HepG2 (cell line): Measurements from ENCODE around the gene CEL. TPM values are rescaled to one million over a fixed set of nuclear protein-coding genes. Genes with fewer than 3 reads are reported as not detected.

Source experiments
- ARNT ChIP-seq: fragments of 450-650 bp; IDR thresholded peaks from 2 replicates; pipeline ENCODE4 v1.6.1; 2017
- HNF4A ChIP-seq: sonication (generic); formaldehyde crosslinking; IDR thresholded peaks from 2 replicates; pipeline ENCODE4 v1.4.0; 2020; ENCODE audit warnings: missing genetic modification reagents
- JUND ChIP-seq: sonication (generic); formaldehyde crosslinking; IDR thresholded peaks from 2 replicates; pipeline ENCODE4 v1.8.0; 2022; ENCODE audit warnings: mild to moderate bottlenecking, missing genetic modification reagents
- NFIB ChIP-seq: sonication (generic); formaldehyde crosslinking; IDR thresholded peaks from 2 replicates; pipeline ENCODE4 v1.9.0; 2021; ENCODE audit warnings: missing genetic modification reagents, mild to moderate bottlenecking, borderline replicate concordance
- NKX3-1 ChIP-seq: sonication (generic); formaldehyde crosslinking; IDR thresholded peaks from 2 replicates; pipeline ENCODE4 v1.5.0; 2020; ENCODE audit warnings: missing genetic modification reagents
- NRL ChIP-seq: sonication (generic); formaldehyde crosslinking; IDR thresholded peaks from 2 replicates; pipeline ENCODE4 v1.5.0; 2020; ENCODE audit warnings: missing genetic modification reagents, mild to moderate bottlenecking, moderate library complexity, borderline replicate concordance
- SMARCE1 ChIP-seq: fragments of 450-650 bp; IDR thresholded peaks from 2 replicates; pipeline ENCODE4 v1.6.1; 2017; ENCODE audit warnings: borderline replicate concordance
- STAT5B ChIP-seq: sonication (generic); formaldehyde crosslinking; IDR thresholded peaks from 2 replicates; pipeline ENCODE4 v1.4.0; 2020; ENCODE audit warnings: missing genetic modification reagents
- TRIM24 ChIP-seq: sonication (generic); formaldehyde crosslinking; IDR thresholded peaks from 2 replicates; pipeline ENCODE4 v1.8.0; 2022; ENCODE audit warnings: mild to moderate bottlenecking, missing genetic modification reagents
- ZNF557 ChIP-seq: sonication (generic); formaldehyde crosslinking; IDR thresholded peaks from 2 replicates; pipeline ENCODE4 v1.4.0; 2020; ENCODE audit warnings: missing genetic modification reagents
- ZNF782 ChIP-seq: sonication (generic); formaldehyde crosslinking; IDR thresholded peaks from 2 replicates; pipeline ENCODE4 v1.4.0; 2020; ENCODE audit warnings: missing genetic modification reagents, mild to moderate bottlenecking, borderline replicate concordance
- polyA plus RNA-seq, 8 experiments: library from polyadenylated mRNA; depleted of rRNA in 3 of 8; stranded (reverse) in 7 of 8; unstranded in 1 of 8; fragments of >200 nt; fragmentation: Illumina TruSeq in 4 of 8; extraction: Trizol in 4 of 8; gene quantifications; 2 replicates each; pipeline versions ENCODE4 v1.2.1 to v1.2.3, GENCODE V29; 2011 to 2016; ENCODE audit warnings: low read depth in 4 of 8, missing spikeins in 1 of 8, mixed read lengths in 1 of 8; ENCODE audit not compliant: insufficient read depth in 1 of 8
- total RNA-seq, 5 experiments: library from RNA; depleted of rRNA; stranded (reverse); fragments of >200 nt; fragmentation: Illumina TruSeq; extraction: Trizol; gene quantifications; 2 replicates each; pipeline ENCODE4 v1.2.3, GENCODE V29; 2016; ENCODE audit warnings: low read depth in 1 of 5
- TF ChIP-seq, protein P1 (sequence below): IDR thresholded peaks from 2 replicates; pipeline ENCODE4 v1.6.1; 2012; ENCODE audit warnings: inconsistent platforms
- TF ChIP-seq, protein P2 (sequence below): sonication (generic); formaldehyde crosslinking; IDR thresholded peaks from 2 replicates; pipeline ENCODE4 v1.8.1; 2022; ENCODE audit warnings: mild to moderate bottlenecking, missing genetic modification reagents
- TF ChIP-seq, protein P3 (sequence below): sonication (generic); formaldehyde crosslinking; IDR thresholded peaks from 2 replicates; pipeline ENCODE4 v1.5.1; 2020; ENCODE audit warnings: missing genetic modification reagents, mild to moderate bottlenecking, borderline replicate concordance

Gene CEL
- total and polyA plus RNA-seq, 2 of the 13 experiments (the other 11 are each of a cell fraction or from before 2014, with no cell fraction given) = 0.63 to 1.5 TPM

DNA sequence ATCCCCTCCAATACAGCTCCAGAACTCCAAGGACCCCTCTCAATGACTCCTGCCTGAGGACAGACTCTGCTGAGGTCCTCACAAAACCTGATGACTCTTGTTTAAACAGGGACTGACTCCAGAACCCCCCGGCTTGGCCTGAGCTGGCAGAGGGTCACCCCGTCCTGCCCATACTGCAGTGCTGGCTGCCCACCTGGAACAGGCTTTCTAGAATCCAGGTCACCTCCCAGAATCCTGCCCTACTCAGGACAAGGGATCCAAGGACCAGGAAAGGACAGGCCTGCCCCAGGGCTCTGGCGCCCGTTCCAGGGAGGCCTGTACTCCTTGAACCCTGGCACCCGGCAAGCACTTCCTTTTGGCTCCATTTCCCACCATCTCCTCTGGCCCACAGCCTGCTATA is 37.1 kb downstream of the CEL start (continued):
- TF ChIP-seq, protein P1, sequence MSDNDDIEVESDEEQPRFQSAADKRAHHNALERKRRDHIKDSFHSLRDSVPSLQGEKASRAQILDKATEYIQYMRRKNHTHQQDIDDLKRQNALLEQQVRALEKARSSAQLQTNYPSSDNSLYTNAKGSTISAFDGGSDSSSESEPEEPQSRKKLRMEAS = no peak
- no peak for TF ChIP-seq SMARCE1
- TF ChIP-seq TRIM24 = no peak
- no peak for TF ChIP-seq ARNT
- no peak for TF ChIP-seq ZNF557
- no peak for TF ChIP-seq NRL
- TF ChIP-seq NFIB (CRISPR knock-in tag) = no peak
- TF ChIP-seq, protein P2, sequence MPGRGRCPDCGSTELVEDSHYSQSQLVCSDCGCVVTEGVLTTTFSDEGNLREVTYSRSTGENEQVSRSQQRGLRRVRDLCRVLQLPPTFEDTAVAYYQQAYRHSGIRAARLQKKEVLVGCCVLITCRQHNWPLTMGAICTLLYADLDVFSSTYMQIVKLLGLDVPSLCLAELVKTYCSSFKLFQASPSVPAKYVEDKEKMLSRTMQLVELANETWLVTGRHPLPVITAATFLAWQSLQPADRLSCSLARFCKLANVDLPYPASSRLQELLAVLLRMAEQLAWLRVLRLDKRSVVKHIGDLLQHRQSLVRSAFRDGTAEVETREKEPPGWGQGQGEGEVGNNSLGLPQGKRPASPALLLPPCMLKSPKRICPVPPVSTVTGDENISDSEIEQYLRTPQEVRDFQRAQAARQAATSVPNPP (CRISPR knock-in tag) = no peak
- no peak for TF ChIP-seq NKX3-1
- no peak for TF ChIP-seq JUND
- TF ChIP-seq, protein P3, sequence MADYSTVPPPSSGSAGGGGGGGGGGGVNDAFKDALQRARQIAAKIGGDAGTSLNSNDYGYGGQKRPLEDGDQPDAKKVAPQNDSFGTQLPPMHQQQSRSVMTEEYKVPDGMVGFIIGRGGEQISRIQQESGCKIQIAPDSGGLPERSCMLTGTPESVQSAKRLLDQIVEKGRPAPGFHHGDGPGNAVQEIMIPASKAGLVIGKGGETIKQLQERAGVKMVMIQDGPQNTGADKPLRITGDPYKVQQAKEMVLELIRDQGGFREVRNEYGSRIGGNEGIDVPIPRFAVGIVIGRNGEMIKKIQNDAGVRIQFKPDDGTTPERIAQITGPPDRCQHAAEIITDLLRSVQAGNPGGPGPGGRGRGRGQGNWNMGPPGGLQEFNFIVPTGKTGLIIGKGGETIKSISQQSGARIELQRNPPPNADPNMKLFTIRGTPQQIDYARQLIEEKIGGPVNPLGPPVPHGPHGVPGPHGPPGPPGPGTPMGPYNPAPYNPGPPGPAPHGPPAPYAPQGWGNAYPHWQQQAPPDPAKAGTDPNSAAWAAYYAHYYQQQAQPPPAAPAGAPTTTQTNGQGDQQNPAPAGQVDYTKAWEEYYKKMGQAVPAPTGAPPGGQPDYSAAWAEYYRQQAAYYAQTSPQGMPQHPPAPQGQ (CRISPR knock-in tag) = no peak
- no peak for TF ChIP-seq STAT5B (CRISPR knock-in tag)
- no peak for TF ChIP-seq ZNF782 (CRISPR knock-in tag)
- no peak for TF ChIP-seq HNF4A (CRISPR knock-in tag)
